NT2/D1 (cell line): Measurements from ENCODE around the gene TAS1R3.

Experiments
- YY1 ChIP-seq: IDR thresholded peaks from 2 replicates; pipeline ENCODE4 v1.6.1; 2011; ENCODE audit not compliant: insufficient read length, insufficient read depth
- ZNF274 ChIP-seq: IDR thresholded peaks from 2 replicates; pipeline ENCODE4 v1.6.1; 2011; ENCODE audit warnings: mild to moderate bottlenecking, low read depth, low read length

DNA sequence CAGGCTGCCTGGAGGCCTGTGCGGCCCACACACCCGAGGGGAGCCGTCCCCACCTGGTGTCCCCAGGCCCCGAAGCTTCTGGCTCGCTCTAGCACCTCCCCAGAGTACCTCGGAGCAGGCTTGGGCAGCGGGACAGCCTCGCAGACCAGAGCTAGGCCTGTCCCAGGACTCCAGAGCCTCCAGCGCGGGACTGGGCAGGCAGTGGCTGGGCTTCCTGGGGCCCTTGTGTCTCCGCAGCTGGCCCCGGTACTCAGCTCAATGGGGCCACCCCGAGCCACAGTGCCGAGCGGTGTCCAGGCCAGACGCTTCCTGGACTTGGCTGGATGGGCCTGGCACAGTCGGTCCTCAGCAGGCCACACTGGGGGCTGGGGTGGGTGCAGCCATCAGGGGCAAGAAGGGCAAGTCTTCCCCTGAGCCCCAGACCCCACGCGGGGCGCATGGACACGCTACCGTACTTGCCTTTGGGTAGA is 45.9 kb upstream of the TAS1R3 start:
- TF ChIP-seq ZNF274 (no peak), YY1 (no peak)
